Left forelimb (tissue), 1 donor: ENCODE data around the gene VPS9D1.

Experiments
- DNase-seq: peaks from one replicate; pipeline ENCODE4 v3.0.0-alpha.2; 2018; ENCODE audit warnings: low spot score

VPS9D1 gene

DNA sequence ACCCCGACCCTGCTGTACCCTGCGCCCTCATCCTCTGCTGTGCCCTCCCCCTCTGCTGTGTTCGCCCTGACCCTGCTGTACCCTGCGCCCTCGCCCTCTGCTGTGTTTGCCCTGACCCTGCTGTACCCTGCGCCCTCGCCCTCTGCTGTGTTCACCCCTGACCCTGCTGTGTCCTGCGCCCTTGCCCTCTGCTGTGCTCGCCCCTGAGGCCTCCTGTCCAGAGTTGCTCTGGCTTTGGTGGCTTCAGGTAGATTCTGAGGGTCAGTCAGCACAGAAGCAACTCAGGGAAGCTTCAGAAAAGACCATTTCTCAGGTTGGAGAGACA is 12.2 kb upstream of the VPS9D1 start:
- DNase-seq: no peak

DNA sequence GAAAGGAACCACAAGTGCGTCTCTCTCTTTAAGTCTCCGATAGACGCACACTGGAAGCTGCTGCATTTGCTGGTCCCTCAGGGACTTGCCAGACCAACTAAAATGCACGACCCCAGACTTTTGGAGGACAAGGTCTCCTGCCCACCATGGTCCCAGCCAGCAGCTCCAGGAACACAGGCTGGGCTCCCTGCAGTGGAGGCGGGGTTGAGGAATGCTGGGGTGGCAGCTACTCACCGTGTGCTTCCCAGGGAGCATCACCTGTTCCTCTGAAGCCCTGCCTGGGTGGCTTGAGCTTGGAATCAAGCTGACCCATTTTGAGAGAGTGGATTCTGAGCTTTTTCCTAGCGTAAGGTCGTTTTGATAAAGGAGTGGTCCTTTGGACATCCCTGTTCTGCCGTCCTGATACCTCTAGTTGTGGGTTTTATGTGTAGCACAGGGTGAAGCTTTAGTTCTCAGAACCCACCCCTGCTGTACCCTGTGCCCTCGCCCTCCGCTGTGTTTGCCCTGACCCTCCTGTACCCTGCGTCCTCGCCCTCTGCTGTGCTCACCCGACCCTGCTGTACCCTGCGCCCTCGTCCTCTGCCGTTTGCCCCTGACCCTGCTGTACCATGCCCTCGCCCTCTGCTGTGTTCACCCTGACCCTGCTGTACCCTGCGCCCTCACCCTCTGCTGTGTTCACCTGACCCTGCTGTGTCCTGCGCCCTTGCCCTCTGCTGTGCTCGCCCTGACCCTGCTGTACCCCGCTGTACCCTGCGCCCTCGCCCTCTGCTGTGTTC is 11.6 kb upstream of the VPS9D1 start:
- no peak for DNase-seq

DNA sequence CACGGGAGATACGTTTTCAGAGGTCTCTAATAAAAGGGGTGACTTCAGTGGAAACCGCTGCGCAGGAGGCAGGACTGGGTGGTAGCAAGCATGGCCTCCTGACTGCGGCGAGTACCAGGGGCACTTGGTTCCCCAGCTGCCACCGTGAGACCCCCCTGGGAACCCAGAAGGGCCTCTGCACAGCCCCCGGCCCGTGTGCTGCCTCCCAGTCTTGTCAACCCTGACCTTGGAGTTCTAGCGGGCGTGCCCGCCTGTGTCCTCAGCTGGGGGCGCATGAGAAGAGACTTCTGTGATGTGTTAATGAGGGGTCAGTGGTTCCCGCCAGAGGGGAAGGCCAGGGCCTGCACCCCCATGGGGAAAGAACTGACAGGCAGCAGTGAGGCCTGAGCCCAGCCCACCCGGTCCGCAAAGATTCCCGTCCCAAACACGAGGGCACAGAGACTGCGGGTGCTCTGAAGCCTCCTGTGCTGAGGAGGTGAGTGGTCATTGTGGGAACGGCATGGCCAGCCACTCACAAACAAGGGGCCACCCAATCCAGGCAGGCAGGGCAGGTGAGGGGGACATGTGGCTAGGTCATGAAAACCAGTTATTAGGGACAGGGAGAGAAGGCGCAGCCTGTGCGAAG is 10.0 kb upstream of the VPS9D1 start:
- no peak for DNase-seq

DNA sequence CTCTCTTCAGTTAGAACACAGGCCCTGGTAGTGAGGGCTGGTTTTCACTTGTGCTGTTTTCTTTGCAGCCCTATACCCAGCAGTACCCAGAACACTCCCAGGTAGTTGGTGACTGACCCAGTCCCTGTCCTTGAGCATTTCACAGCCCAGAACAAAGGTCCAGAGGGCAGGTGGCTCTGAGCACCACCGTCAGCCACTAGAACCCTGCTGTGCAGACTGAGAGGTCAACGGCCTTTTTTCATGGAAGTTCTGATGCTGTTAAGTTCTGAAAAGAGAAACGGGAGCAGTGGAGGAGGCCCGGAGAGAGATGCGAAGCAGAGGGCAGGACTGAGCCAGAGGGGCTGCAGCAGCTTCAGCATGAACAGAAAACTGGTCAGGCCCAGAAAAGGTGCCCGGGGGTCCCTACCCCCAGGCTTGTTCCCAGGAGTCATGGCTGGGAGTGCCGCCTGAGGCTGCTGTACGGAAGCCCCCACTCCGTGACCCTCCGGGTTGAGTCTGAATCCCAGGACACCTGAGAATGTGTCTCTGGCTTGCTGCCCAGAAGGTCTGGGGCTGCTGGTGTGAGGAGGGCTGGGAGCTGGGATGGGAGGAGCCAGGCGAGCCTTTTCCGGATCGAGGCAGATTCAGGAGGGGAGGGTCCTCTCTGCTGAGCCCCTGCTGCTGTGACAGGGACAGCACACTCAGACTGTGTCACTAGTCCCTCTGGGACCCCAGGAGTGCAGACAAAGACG is 9.3 kb upstream of the VPS9D1 start:
- DNase-seq: no peak

DNA sequence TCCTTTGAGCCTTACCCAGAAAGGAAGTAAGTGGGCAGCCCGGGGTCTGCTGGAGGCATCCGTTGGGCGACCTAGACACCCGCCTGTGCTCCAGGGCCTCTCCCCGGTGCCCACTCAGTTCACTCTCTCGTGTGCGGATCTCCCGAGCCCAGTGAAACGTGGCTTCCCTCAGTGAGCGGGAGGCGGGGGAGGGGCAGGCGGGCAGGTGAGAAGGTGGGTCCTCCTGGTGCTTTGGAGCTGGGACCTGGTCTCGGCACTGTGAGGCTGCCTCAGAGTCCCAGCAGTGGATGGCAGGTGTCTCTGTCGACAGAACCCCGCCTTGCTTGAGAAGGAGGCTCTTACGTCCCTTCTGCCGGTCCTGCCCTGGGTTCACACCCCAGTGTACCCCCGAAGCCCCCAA is 8.6 kb upstream of the VPS9D1 start:
- DNase-seq: no peak

DNA sequence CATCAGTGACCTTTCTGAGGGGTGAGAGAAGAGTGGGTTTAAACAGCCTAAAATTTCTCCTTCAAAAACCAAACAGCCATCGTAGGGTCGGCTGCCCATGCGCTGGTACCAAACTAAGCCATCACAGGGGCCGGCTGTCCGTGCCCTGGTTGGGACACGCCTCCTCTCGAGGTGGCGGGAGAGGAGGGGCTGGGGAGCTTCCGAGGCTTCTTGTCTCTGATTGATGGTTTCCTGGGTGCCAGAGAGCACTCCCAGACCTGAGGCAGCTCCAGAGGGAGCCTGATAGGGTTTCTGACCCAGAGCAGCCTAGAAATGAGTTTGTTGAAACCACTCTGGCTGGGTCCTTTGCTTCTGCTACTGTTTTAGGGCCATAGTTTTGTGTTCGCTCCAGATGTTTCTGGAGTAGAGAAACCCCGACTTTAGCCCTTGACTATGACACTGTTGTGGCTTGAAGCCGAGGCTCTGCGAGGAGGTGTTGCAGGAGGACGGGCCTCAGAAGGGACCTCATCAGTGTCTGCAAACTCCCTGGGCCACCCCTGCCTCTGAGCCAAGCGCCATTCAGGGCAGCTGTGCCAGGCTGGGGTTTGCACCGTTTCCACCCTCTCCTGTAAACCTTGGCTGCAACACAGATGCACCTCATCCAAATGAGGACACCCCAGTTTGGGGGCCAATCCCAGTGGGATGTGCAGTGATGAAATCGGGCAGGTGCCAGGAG is 6.9 kb upstream of the VPS9D1 start:
- DNase-seq: no peak

DNA sequence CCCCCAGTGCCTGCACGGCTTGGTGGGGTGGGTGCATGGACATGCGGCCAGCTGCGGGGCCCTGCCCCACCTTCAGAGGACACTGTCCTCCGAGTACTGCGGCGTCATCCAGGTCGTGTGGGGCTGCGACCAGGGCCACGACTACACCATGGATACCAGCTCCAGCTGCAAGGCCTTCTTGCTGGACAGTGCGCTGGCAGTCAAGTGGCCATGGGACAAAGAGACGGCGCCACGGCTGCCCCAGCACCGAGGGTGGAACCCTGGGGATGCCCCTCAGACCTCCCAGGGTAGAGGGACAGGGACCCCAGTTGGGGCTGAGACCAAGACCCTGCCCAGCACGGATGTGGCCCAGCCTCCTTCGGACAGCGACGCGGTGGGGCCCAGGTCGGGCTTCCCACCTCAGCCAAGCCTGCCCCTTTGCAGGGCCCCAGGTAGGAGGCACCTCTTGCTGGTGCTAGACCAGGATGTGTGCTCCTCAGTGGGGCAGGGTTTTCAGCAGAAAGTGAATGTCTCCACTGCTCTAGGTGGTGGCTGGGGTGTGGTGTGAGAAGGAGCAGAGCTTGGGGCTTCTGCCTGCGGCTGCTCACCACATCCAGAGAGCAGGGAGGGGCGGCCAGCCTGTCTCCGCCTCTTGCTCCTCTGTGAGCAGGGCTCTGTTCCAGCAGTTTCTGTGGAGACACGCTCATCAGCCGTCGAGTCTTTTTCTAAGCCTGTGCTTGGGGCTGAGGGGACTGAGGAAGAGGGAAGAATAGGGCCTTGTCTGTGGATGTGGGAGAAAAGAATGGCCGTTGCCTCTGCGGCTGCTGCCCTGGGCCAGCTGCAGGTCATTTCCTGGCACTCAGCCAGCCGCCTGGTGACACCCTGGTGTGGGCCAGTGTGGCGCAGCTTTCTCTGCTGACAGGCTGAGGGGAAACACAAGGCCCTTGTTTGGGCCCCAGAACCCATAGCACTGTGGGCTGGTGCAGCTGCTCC is 2.9 kb upstream of the VPS9D1 start:
- no peak for DNase-seq

DNA sequence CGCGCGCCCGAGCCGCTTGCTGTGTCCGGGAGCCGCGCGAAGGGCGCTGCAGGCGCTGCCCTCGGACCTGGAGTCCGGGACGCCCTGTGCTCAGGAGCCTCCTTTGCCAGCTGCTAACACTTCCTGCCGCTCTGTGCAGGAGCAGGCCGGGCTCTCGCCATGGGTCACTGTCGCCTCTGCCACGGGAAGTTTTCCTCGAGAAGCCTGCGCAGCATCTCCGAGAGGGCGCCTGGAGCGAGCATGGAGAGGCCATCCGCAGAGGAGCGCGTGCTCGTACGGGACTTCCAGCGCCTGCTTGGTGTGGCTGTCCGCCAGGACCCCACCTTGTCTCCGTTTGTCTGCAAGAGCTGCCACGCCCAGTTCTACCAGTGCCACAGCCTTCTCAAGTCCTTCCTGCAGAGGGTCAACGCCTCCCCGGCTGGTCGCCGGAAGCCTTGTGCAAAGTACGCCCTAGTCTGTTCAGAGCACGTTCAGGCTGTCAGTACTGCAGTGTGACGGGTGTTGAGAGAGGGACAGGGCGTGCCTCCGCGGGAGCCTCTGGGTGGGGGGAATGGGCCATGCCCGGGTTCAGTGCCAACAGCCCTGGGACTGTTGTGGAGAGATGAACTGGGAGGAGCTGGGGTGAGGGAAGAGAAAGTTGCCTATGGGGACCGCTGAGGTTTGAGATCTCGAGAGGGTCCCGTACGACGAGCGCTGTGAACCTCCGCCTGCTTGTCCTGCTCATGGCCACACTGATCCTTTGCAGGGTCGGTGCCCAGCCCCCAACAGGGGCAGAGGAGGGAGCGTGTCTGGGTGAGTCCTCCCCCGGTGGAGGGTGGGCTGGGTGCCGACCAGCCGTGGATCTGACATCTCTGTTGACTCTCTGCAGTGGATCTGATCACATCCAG is 1.9 kb upstream of the VPS9D1 start:
- no peak for DNase-seq

DNA sequence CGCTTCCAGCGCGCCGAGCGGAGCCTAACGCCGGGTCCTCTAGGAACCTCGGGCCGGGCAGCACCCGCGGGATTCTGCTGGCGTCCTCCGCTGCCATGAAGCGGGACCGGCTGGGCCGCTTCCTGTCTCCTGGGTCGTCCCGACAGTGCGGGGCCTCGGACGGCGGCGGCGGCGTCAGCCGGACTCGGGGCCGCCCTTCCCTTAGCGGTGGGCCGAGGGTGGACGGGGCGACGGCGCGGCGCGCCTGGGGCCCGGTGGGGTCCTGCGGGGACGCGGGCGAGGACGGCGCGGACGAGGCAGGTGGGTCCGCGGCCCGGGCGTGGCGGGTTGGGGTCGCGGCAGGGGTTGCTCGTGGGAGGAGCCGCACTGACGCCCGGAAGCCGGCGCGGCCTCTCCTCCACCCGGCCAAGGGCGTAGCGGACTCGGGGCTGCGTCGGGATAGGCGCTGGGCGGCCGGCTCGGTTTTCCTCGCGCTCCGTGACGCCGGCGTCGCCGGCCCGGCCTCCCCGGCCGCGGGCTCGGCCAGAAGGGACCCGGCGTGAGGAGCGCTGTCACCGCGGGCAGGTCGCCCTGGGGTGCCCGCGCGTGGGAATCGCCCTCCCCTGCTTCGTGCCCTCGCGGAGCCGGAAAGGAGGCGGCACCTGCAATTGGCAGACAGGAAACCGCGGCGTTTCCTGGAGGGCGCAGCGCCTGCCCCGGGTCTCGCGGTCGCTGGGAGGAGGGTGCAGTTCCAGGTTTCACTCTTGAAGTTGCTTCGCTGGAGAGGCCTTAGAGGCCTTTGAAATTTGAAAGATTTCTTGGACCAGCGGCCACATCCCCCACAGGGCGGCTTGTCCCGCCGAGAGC is 1.1 kb upstream of the VPS9D1 start:
- DNase-seq: no peak

DNA sequence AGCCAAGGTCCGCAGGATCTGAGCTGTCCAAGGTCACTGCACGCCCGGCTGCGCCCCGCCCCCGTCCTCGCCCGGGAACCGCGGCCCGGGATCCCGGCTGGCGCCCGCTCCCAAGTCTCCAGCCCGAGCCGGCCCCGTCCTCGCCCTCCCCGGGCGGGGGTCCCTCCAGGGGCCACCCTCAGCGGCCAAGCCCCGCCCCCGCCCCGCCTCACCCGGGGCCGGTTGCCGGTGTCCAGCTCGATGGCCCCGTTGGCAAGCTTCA is 216 bp downstream of the VPS9D1 start:
- no peak for DNase-seq

DNA sequence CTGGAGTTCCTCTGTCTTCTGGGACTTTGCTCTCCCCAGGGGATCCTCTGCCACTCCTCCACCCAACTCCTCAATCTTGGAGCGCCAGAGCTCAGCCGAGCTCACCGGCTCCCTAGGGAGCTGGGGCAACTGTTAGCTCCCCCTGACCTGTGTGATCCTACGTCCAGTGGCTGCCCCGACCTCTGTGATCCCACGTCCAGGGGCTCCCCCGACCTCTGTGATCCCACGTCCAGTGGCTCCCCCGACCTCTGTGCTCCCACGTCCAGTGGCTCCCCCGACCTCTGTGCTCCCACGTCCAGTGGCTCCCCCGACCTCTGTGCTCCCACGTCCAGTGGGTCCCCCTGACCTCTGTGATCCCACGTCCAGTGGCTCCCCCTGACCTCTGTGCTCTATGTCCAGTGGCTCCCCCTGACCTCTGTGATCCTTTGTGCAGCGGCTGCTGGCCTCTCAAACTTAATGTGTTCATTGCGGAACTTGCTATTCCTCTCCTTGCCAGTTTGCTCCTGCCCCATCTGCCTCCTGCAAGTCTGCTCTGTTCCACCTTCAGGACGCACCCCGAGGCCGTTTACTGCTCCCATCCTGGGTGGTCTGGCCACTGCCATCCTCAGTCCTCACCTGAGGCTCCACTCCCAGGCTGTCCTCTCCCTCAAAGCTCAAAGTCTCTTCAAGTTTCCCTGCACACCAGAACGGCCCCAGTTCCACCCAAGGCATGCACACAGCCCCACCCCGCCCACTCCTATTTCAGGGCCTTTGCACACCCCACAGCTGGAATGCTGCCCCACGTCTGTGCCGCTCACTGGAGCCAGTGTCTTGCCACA is 2.8 kb downstream of the VPS9D1 start:
- no peak for DNase-seq

DNA sequence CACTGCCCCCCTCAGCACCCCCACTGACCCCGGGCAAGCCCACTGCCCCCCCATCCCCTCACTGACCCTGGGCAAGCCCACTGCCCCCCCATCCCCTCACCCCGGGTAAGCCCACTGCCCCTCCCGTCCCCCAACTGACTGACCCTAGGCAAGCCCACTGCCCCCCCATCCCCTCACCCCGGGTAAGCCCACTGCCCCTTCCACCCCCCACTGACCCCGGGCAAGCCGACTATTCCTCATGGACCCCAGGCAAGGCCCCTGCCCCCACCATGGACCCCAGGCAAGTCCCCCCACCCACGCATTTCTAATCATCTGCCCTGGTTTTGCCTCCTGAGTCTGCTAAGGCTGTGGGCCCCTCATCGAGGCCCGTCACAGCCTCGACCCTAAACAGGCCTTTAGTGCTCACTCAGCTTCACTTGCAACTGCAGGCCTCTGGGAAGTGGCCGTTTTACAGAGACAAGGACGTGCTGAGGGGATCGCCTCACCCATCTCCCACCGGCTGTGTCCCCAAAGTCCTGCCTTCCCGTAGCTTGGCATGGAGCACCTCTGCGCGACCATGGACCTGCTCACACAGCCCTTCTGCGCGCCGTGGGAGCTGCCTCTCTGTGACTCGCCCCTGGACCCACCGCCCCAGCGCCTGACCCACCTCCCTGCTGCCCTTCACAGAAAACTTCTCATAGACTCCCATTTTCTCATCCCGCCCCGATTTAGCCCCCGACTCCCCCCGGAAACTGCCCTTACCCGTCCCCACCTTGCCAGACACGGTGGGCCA is 3.6 kb downstream of the VPS9D1 start:
- DNase-seq: no peak

DNA sequence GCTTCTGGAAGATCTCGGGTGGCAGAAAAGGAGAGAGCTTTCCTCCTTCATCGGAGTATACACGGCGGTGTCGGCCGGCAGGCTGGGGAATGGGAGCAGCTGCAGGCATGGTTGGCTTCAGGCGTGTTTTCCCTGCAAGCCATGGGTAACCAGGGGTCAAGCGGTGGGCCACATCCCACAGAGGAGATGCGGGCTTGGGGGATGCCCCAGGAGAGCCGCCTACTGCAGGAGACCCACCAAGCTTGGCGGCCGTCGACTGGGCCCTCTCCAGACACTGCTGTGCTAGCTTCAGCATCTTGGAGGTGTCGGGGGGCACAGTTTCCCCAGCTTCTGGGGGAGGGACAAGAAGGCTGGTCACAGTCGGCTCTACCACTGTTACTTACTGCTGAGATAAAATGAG is 4.2 kb downstream of the VPS9D1 start:
- DNase-seq: no peak

DNA sequence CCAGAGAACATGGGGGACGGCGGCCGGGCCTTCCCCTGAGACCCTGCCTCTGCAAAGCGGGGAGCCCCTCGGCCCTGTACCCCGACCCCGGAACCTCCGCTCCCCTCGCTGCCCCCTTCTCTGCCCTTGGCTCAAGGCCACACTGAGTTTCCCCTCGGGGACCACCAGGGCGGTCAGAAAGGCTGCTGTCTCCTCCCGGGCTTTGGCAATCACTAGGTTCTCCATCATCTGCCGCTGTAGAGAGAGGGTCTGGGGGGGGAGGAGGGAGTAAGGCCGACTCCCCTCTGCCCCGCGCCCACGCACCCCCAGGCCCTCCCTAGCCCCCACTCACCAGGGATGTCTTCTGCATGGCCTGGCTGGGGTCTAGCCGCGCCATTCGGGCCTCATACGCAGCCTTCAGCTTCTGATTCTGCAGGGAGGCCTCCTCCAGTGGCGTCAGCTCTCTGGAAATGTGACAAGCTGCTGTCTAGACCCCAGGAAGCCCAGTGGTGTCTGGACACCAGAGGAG is 8.4 kb downstream of the VPS9D1 start:
- no peak for DNase-seq

DNA sequence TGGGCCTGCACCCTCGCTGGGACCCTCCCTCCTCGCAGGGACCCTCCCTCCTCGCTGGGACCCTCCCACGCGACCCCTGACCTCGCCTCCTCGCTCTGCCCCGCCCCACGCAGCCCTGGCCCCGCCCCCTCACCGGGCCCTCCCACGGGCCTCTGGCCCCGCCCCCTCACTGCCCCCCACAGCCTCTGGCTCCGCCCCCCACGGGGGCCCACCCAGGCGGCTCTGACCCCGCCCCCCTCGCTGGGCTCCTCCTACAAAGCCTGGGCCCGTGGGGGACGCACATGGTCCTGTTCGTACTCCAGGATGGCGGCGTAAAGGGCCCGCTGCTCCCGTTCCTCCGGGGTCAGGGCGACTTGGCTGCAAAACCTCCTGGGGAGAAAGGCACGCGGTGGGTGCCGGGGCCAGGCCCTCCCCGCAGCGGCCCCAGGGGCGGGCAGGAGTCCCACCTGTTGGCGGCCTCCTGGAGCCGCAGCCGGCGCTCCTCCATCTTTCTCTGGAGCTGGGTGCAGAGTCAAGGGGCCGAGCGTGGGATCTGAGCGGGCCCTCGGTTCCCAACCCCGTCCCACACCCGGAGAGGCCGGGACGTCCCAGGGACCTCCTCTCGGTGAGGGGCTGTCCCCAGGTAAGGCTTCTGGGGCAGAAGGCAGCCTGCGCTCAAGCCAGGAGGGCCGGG is 9.0 kb downstream of the VPS9D1 start:
- no peak for DNase-seq

DNA sequence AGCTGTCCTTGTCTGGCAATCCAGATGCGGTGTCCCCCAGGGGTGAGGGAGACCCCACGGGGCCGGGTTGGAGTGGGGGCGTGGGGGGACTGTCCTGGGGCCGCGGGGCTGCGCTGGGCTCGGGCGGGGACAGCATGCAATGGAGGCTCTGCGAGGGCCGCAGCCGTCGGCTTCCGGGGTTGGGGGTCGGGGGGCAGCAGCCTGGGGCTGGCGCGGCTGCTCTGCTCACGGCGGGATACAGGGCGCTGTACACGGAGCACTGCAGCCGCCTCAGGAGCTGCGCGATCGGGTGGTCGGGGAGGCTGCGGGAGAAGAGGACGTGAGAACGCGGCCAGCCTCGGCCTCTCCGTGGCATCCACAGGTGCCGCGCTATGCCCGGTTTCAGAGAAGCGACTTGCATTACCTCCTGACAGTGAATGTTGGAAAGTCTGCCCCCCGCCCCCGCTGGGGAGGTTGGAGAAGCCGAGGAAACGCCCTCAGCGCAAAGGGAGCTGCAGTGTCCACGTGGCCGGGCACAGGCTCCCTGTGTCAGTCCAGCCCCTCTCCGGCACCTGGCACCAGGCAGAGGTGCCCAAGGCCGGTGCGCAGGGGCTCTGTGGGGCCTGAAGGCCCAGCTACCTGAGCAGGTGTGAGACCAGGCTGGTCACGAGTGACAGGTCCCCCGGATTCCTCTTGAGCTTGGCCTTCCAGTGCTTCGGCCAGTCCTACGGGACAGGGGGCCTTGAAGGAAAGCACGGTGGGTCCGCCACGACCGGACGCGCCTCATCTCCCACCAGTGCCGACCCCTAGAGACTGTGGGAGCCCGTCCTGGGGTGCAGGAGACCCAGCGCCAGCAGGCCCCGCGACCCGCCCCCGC is 9.8 kb downstream of the VPS9D1 start:
- no peak for DNase-seq
